AG20443 (cell line): Measurements from ENCODE around the gene IL1F10.
"Not testable (repeated sequence)": the region's sequence is repeated elsewhere in the genome, so short reads cannot be mapped to it uniquely, and the experiment has no call there.

Experiments
- DNase-seq: peaks from one replicate; pipeline ENCODE4 v3.0.0; 2012; ENCODE audit warnings: low spot score, mixed read lengths

IL1F10 gene

GRCh38 chr2:113081488-113082210, 13.9 kb downstream of the IL1F10 start:
- no peak for DNase-seq

GRCh38 chr2:113083296-113083695, 15.5 kb downstream of the IL1F10 start:
- DNase-seq, result no peak

- DNase-seq, result no peak
Measured at GRCh38 chr2:113084249-113085000, 16.7 kb downstream of the IL1F10 start.

- DNase-seq, result no peak
Measured at GRCh38 chr2:113085542-113085941, 17.8 kb downstream of the IL1F10 start.

GRCh38 chr2:113088213-113088992, 20.6 kb downstream of the IL1F10 start:
- no peak for DNase-seq

- no peak for DNase-seq
Measured at GRCh38 chr2:113089916-113090315, 22.1 kb downstream of the IL1F10 start.

- no peak for DNase-seq
Measured at GRCh38 chr2:113091231-113091896, 23.6 kb downstream of the IL1F10 start.

GRCh38 chr2:113092864-113093612, 25.3 kb downstream of the IL1F10 start:
- no peak for DNase-seq

- no peak for DNase-seq
Measured at GRCh38 chr2:113093613-113093977, 25.8 kb downstream of the IL1F10 start.

- not testable (repeated sequence) for DNase-seq
Measured at GRCh38 chr2:113096306-113096705, 28.5 kb downstream of the IL1F10 start.

- DNase-seq, result not testable (repeated sequence)
Measured at GRCh38 chr2:113096842-113097618, 29.3 kb downstream of the IL1F10 start.

GRCh38 chr2:113098041-113098440, 30.3 kb downstream of the IL1F10 start:
- DNase-seq, result no peak

- DNase-seq, result no peak
Measured at GRCh38 chr2:113098532-113098931, 30.8 kb downstream of the IL1F10 start.

GRCh38 chr2:113102133-113102532, 34.4 kb downstream of the IL1F10 start:
- DNase-seq, result no peak

- no peak for DNase-seq
Measured at GRCh38 chr2:113103277-113103676, 35.5 kb downstream of the IL1F10 start.

- no peak for DNase-seq
Measured at GRCh38 chr2:113104054-113104611, 36.4 kb downstream of the IL1F10 start.

- peak; percentile 43 for DNase-seq
Measured at GRCh38 chr2:113105047-113105785, 37.4 kb downstream of the IL1F10 start.

- no peak for DNase-seq
Measured at GRCh38 chr2:113111121-113111520, 43.4 kb downstream of the IL1F10 start.

- no peak for DNase-seq
Measured at GRCh38 chr2:113111823-113112287, 44.1 kb downstream of the IL1F10 start.
